HCT116 (cell line): ENCODE results near the gene CCDC15. TPM values are rescaled to one million over a fixed set of nuclear protein-coding genes. Genes with fewer than 3 reads are reported as not detected.

Source experiments
- ATAC-seq: fragments of 200-7000 bp; cut with Tn5 transposase; 2 replicates; pipeline ENCODE4 v1.9.1; 2020; ENCODE audit warnings: mild to moderate bottlenecking, moderate library complexity
- BruUV-seq: library from RNA; stranded (reverse); fragments of 400-500 nt; replicated peaks from 2 replicates; lab custom pipeline; 2021; lab: Mats Ljungman, UMichigan
- CTCF ChIA-PET: fragments of 300-600 bp; sonication (Branson Sonifier 250); formaldehyde crosslinking; loops from one replicate; lab custom pipeline; 2021; ENCODE audit warnings: antibody characterized with exemption; lab: Charles Lee
- POLR2A ChIA-PET: fragments of 300-600, 350-600 bp; sonication (Branson Sonifier 250); formaldehyde crosslinking; loops from one replicate; lab custom pipeline; 2021; ENCODE audit warnings: antibody characterized with exemption; lab: Charles Lee
- RAD21 ChIA-PET, 2 experiments: fragments of 300-600 bp; sonication (Branson Sonifier 250); formaldehyde crosslinking; loops; one replicate each; lab custom pipeline; 2023; ENCODE audit warnings: low total read pairs in 2 of 2; ENCODE audit not compliant: uncharacterized antibody in 2 of 2, unreplicated experiment in 2 of 2, low non-redundant PET in 1 of 2; lab: Charles Lee
- DNase-seq: peaks from one replicate; pipeline ENCODE4 v3.0.0-alpha.2; 2010; ENCODE audit warnings: low read depth, low spot score
- H2AFZ ChIP-seq: fragments of 200-600 bp; shearing (Covaris generic), sonication (generic); 2 replicates; pipeline ENCODE4 v1.6.1; 2017; ENCODE audit warnings: low read depth, mixed run types, mixed read lengths, antibody characterized with exemption, low read length; ENCODE audit not compliant: poor library complexity, severe bottlenecking
- H3K27ac ChIP-seq: 2 replicates; pipeline ENCODE4 v1.5.1; 2012; ENCODE audit warnings: low read depth, low read length
- H3K27me3 ChIP-seq: fragments of 200-600 bp; sonication (generic); 2 replicates; pipeline ENCODE4 v1.6.1; 2016; ENCODE audit warnings: mixed run types, low read length, mixed read lengths; ENCODE audit not compliant: insufficient read depth
- H3K36me3 ChIP-seq, 2 experiments: fragments of 200-500 bp in 1 of 2; fragments of 200-600 bp in 1 of 2; sonication (Bioruptor generic) in 1 of 2; sonication (generic) in 1 of 2; 2 replicates each; pipeline versions ENCODE4 v1.5.1 to v1.6.1; 2014 to 2016; ENCODE audit warnings: low read length in 2 of 2, inconsistent platforms in 1 of 2, mixed read lengths in 1 of 2, mixed run types in 1 of 2; ENCODE audit not compliant: insufficient read depth in 2 of 2, control insufficient read depth in 1 of 2
- H3K4me1 ChIP-seq, 2 experiments: fragments of 200-600 bp in 1 of 2; sonication (generic) in 1 of 2; 2 replicates each; pipeline versions ENCODE4 v1.5.1 to v1.6.1; 2012 to 2017; ENCODE audit warnings: low read length in 2 of 2, inconsistent platforms in 1 of 2, mild to moderate bottlenecking in 1 of 2, mixed read lengths in 1 of 2, mixed run types in 1 of 2, moderate library complexity in 1 of 2; ENCODE audit not compliant: insufficient read depth in 2 of 2, control insufficient read depth in 1 of 2
- H3K4me2 ChIP-seq: fragments of 200-600 bp; sonication (generic); 2 replicates; pipeline ENCODE4 v1.6.1; 2017; ENCODE audit warnings: mixed run types, low read length, mixed read lengths
- H3K4me3 ChIP-seq, 2 experiments: fragments of 200-600 bp in 1 of 2; sonication (generic) in 1 of 2; replicated peaks in 1 of 2; 2 replicates each; pipeline ENCODE4 v1.5.1; 2011 to 2016; ENCODE audit warnings: low read length in 2 of 2, control low read depth in 1 of 2, low read depth in 1 of 2, mild to moderate bottlenecking in 1 of 2, mixed read lengths in 1 of 2, mixed run types in 1 of 2
- H3K79me2 ChIP-seq: fragments of 200-600 bp; sonication (generic); 2 replicates; pipeline ENCODE4 v1.6.1; 2017; ENCODE audit warnings: mild to moderate bottlenecking, mixed run types, low read length, moderate library complexity, mixed read lengths; ENCODE audit not compliant: insufficient read depth
- H3K9ac ChIP-seq: fragments of 200-600 bp; sonication (generic); 2 replicates; pipeline ENCODE4 v1.6.1; 2016; ENCODE audit warnings: low read length, mixed read lengths
- H3K9me2 ChIP-seq: fragments of 200-600 bp; sonication (generic), shearing (Covaris generic); 2 replicates; pipeline ENCODE4 v1.6.1; 2017; ENCODE audit warnings: mixed run types, mild to moderate bottlenecking, moderate library complexity; ENCODE audit not compliant: insufficient read depth
- H3K9me3 ChIP-seq, 2 experiments: fragments of 200-500 bp in 1 of 2; fragments of 200-600 bp in 1 of 2; sonication (Bioruptor generic) in 1 of 2; sonication (generic) in 1 of 2; 2 replicates each; pipeline ENCODE4 v1.6.1; 2014 to 2017; ENCODE audit warnings: low read length in 2 of 2, mixed read lengths in 2 of 2, inconsistent platforms in 1 of 2, low read depth in 1 of 2, mild to moderate bottlenecking in 1 of 2, mixed run types in 1 of 2, moderate library complexity in 1 of 2; ENCODE audit not compliant: control insufficient read depth in 1 of 2, insufficient read depth in 1 of 2
- H4K20me1 ChIP-seq: fragments of 200-600 bp; sonication (generic), shearing (Covaris generic); 2 replicates; pipeline ENCODE4 v1.6.1; 2017; ENCODE audit warnings: mixed run types, mild to moderate bottlenecking, moderate library complexity; ENCODE audit not compliant: insufficient read depth
- CBX3 ChIP-seq: IDR thresholded peaks from 2 replicates; pipeline ENCODE4 v1.6.1; 2012; ENCODE audit warnings: low read depth
- CEBPB ChIP-seq: IDR thresholded peaks from 2 replicates; pipeline ENCODE4 v1.6.1; 2012; ENCODE audit warnings: low read depth
- EGR1 ChIP-seq: IDR thresholded peaks from 2 replicates; pipeline ENCODE4 v1.6.1; 2012; ENCODE audit warnings: low read depth
- ELF1 ChIP-seq: IDR thresholded peaks from 2 replicates; pipeline ENCODE4 v1.6.1; 2012; ENCODE audit warnings: low read depth, borderline replicate concordance
- EZH2 ChIP-seq: fragments of 200-600 bp; sonication (generic); IDR thresholded peaks from 2 replicates; pipeline ENCODE4 v1.6.1; 2017; ENCODE audit warnings: antibody characterized with exemption, mixed run types
- FOSL1 ChIP-seq: IDR thresholded peaks from 2 replicates; pipeline ENCODE4 v1.6.1; 2012; ENCODE audit warnings: low read depth
- POLR2A ChIP-seq: IDR thresholded peaks from 2 replicates; pipeline ENCODE4 v1.7.0; 2011; ENCODE audit warnings: borderline replicate concordance; ENCODE audit not compliant: insufficient read depth, insufficient read length; ENCODE audit errors: extremely low read depth
- POLR2AphosphoS5 ChIP-seq: IDR thresholded peaks from 2 replicates; pipeline ENCODE4 v1.6.1; 2011; ENCODE audit warnings: mild to moderate bottlenecking, low read depth, low read length, moderate library complexity
- SIN3A ChIP-seq: IDR thresholded peaks from 2 replicates; pipeline ENCODE4 v1.6.1; 2012; ENCODE audit warnings: low read depth
- TCF7L2 ChIP-seq: IDR thresholded peaks from 2 replicates; pipeline ENCODE4 v1.7.0; 2011; ENCODE audit warnings: borderline replicate concordance, inconsistent platforms; ENCODE audit not compliant: insufficient read depth, insufficient read length; ENCODE audit errors: extremely low read depth
- YY1 ChIP-seq: IDR thresholded peaks from 2 replicates; pipeline ENCODE4 v1.6.1; 2011; ENCODE audit warnings: low read length, low read depth, moderate library complexity, mild to moderate bottlenecking; ENCODE audit not compliant: insufficient replicate concordance; ENCODE audit errors: extremely low read depth
- ZFX ChIP-seq: fragments of 450-650 bp; IDR thresholded peaks from 2 replicates; pipeline ENCODE4 v1.6.1; 2017
- intact Hi-C: fragments of 100-400 bp; cut with micrococcal nuclease; formaldehyde crosslinking; loops from 2 replicates; pipeline ENCODE4 v1.10.0; 2022
- total RNA-seq: library from RNA; stranded (reverse); gene quantifications from one replicate; pipeline ENCODE4 v1.2.1, GENCODE V29; 2021; ENCODE audit not compliant: unreplicated experiment
- TF ChIP-seq, protein P1 (sequence below), 3 experiments: fragments of 200-600 bp in 1 of 3; sonication (generic) in 1 of 3; IDR thresholded peaks in 2 of 3; conservative IDR thresholded peaks in 1 of 3; 2 replicates each; pipeline ENCODE4 v1.5.1; 2012 to 2017; ENCODE audit warnings: low read depth in 2 of 3, low read length in 2 of 3, antibody characterized with exemption in 1 of 3, borderline replicate concordance in 1 of 3, control low read depth in 1 of 3, mild to moderate bottlenecking in 1 of 3, mixed read lengths in 1 of 3, mixed run types in 1 of 3, moderate library complexity in 1 of 3; ENCODE audit not compliant: insufficient read depth in 1 of 3
- TF ChIP-seq, protein P2 (sequence below): IDR thresholded peaks from 2 replicates; pipeline ENCODE4 v1.6.1; 2012

Gene CCDC15
- total RNA-seq, 1 experiment from 2014 or later = 2.4 TPM

DNA sequence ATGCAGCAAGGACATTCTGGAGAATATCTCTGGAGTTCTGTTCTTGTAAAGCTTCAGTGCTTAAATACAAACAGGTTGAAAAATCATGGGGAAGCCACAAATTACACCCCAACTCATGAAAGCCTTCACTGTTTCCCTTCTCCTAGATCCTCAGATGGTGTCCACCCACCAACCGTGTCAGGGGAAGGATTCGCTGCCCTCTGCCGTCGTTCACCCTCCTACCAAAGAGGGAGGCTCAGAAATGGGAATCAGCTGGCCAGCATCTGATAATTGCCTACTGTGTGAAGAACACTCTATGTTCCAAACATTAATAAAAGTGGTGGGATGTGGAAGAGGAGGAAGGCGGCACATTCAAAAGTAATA lies 10.8 kb upstream of the CCDC15 start:
- peaks cover 0 to 6% of the 10 kb centered on the region in 2 experiments; a peak in 1 of 4 replicates for H3K4me1 ChIP-seq
- RAD21 ChIA-PET = no interaction called here
- H3K27ac ChIP-seq = no peak overlapping the region
- H3K27me3 ChIP-seq = no peaks in the 10 kb centered on the region
- ATAC-seq (no peak), DNase-seq (no peak)
- CTCF ChIA-PET = interaction anchor here (1.4 kb wide), 1 partner anchor 67 kb away, joined by 3 read pairs; no protein-coding TSS in a partner anchor
- no peak overlapping the region for H2AFZ ChIP-seq
- H3K36me3 ChIP-seq = no peaks in the 10 kb centered on the region
- H3K4me2 ChIP-seq = no peak overlapping the region
- no peaks in the 10 kb centered on the region for H3K9me3 ChIP-seq
- intact Hi-C loops = no loop called here
- no peak overlapping the region for H3K9ac ChIP-seq
- H4K20me1 ChIP-seq = no peaks in the 10 kb centered on the region
- H3K79me2 ChIP-seq = no peaks in the 10 kb centered on the region
- no TSS peak for BruUV-seq
- POLR2A ChIA-PET = interaction anchor here (1.3 kb wide), 1 partner anchor 11 kb away, joined by 4 read pairs; the partner anchor contains the start of gene CCDC15
- TF ChIP-seq TCF7L2 (no peak), ELF1 (no peak), SIN3A (no peak), POLR2A (no peak), FOSL1 (no peak), YY1 (no peak), ZFX (no peak), CEBPB (no peak), POLR2AphosphoS5 (no peak), CBX3 (no peak), EGR1 (no peak), EZH2 (no peak)
- TF ChIP-seq, protein P1, sequence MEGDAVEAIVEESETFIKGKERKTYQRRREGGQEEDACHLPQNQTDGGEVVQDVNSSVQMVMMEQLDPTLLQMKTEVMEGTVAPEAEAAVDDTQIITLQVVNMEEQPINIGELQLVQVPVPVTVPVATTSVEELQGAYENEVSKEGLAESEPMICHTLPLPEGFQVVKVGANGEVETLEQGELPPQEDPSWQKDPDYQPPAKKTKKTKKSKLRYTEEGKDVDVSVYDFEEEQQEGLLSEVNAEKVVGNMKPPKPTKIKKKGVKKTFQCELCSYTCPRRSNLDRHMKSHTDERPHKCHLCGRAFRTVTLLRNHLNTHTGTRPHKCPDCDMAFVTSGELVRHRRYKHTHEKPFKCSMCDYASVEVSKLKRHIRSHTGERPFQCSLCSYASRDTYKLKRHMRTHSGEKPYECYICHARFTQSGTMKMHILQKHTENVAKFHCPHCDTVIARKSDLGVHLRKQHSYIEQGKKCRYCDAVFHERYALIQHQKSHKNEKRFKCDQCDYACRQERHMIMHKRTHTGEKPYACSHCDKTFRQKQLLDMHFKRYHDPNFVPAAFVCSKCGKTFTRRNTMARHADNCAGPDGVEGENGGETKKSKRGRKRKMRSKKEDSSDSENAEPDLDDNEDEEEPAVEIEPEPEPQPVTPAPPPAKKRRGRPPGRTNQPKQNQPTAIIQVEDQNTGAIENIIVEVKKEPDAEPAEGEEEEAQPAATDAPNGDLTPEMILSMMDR (IDR thresholded peaks at IDR 0.05 in 2 of 3, conservative IDR thresholded peaks at IDR 0.05 in 1 of 3; ENCODE audit: borderline replicate concordance in 1 of 3, insufficient read depth in 1 of 3, low read depth in 2 of 3, low read length in 2 of 3) = no peak
- TF ChIP-seq, protein P2, sequence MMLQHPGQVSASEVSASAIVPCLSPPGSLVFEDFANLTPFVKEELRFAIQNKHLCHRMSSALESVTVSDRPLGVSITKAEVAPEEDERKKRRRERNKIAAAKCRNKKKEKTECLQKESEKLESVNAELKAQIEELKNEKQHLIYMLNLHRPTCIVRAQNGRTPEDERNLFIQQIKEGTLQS = no peak
- H3K4me3 ChIP-seq = no peak overlapping the region
- H3K9me2 ChIP-seq = no peaks in the 10 kb centered on the region
